GM23338 (cell line): Measurements from ENCODE around the gene KCNMA1.

Experiments used
- CREB1 ChIP-seq: fragments of 250-450 bp; sonication (Bioruptor Pico); IDR thresholded peaks from 2 replicates; pipeline ENCODE4 v1.5.0; 2020; ENCODE audit warnings: low read depth, mild to moderate bottlenecking, moderate library complexity
- EZH2 ChIP-seq: fragments of 200-600 bp; sonication (generic); IDR thresholded peaks from one replicate; pipeline ENCODE4 v1.8.0; 2017; ENCODE audit warnings: antibody characterized with exemption, mild to moderate bottlenecking, low read depth; ENCODE audit not compliant: unreplicated experiment
- EZH2phosphoT487 ChIP-seq: fragments of 200-600 bp; sonication (generic); IDR thresholded peaks from one replicate; pipeline ENCODE4 v1.8.1; 2018; ENCODE audit warnings: antibody characterized with exemption; ENCODE audit not compliant: unreplicated experiment
- JUNB ChIP-seq: IDR thresholded peaks from one replicate; pipeline ENCODE4 v1.6.1; 2016; ENCODE audit warnings: antibody characterized with exemption; ENCODE audit not compliant: unreplicated experiment
- NANOG ChIP-seq: IDR thresholded peaks from 2 replicates; pipeline ENCODE4 v1.6.1; 2016; ENCODE audit warnings: antibody characterized with exemption, borderline replicate concordance
- POLR2AphosphoS5 ChIP-seq: IDR thresholded peaks from 2 replicates; pipeline ENCODE4 v1.6.1; 2016; ENCODE audit warnings: antibody characterized with exemption, low read depth
- STAT1 ChIP-seq: IDR thresholded peaks from one replicate; pipeline ENCODE4 v1.6.1; 2016; ENCODE audit warnings: antibody characterized with exemption; ENCODE audit not compliant: unreplicated experiment
- ZNF114 ChIP-seq: fragments of 250-450 bp; sonication (Bioruptor Pico); IDR thresholded peaks from 2 replicates; pipeline ENCODE4 v1.5.0; 2020; ENCODE audit warnings: mild to moderate bottlenecking, moderate library complexity
- ZNF331 ChIP-seq: fragments of 250-450 bp; sonication (Bioruptor Pico); IDR thresholded peaks from 2 replicates; pipeline ENCODE4 v1.5.0; 2020; ENCODE audit warnings: low read depth, mild to moderate bottlenecking, moderate library complexity
- TF ChIP-seq, protein P1 (sequence below), 2 experiments: fragments of 200-600 bp in 1 of 2; sonication (generic) in 1 of 2; conservative IDR thresholded peaks; 2 replicates each; pipeline versions ENCODE4 v1.5.1 to v1.6.1; 2016 to 2017; ENCODE audit warnings: antibody characterized with exemption in 2 of 2, low read depth in 2 of 2, mild to moderate bottlenecking in 2 of 2, moderate library complexity in 1 of 2
- TF ChIP-seq, protein P2 (sequence below): IDR thresholded peaks from one replicate; pipeline ENCODE4 v1.6.1; 2018; ENCODE audit warnings: antibody characterized with exemption; ENCODE audit not compliant: unreplicated experiment
- TF ChIP-seq, protein P3 (sequence below): IDR thresholded peaks from 2 replicates; pipeline ENCODE4 v1.6.1; 2016; ENCODE audit warnings: antibody characterized with exemption

DNA sequence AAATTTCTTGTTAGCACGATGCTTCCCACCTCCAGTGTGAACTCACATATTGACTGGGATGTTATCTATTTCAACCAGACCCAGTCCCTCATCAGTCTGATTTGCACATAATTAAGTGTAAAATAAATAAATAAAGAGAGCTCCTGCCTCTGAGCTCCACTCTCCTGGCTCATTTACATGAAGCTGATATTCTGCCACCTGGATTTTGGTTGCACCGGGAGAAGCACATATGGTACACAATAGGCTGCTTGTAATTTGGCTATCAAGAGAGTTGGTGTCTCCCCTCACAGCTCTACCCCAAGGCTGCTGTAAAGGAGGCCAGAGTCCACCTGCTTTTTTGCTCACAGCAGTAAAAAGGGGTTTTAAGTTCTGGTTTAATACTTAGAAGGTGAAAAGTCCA lies 610.5 kb downstream of the KCNMA1 start:
- TF ChIP-seq, protein P1, sequence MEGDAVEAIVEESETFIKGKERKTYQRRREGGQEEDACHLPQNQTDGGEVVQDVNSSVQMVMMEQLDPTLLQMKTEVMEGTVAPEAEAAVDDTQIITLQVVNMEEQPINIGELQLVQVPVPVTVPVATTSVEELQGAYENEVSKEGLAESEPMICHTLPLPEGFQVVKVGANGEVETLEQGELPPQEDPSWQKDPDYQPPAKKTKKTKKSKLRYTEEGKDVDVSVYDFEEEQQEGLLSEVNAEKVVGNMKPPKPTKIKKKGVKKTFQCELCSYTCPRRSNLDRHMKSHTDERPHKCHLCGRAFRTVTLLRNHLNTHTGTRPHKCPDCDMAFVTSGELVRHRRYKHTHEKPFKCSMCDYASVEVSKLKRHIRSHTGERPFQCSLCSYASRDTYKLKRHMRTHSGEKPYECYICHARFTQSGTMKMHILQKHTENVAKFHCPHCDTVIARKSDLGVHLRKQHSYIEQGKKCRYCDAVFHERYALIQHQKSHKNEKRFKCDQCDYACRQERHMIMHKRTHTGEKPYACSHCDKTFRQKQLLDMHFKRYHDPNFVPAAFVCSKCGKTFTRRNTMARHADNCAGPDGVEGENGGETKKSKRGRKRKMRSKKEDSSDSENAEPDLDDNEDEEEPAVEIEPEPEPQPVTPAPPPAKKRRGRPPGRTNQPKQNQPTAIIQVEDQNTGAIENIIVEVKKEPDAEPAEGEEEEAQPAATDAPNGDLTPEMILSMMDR (conservative IDR thresholded peaks at IDR 0.05; ENCODE audit: low read depth in 2 of 2), result no peak
- TF ChIP-seq EZH2, result no peak
- TF ChIP-seq JUNB, result no peak
- TF ChIP-seq, protein P2, sequence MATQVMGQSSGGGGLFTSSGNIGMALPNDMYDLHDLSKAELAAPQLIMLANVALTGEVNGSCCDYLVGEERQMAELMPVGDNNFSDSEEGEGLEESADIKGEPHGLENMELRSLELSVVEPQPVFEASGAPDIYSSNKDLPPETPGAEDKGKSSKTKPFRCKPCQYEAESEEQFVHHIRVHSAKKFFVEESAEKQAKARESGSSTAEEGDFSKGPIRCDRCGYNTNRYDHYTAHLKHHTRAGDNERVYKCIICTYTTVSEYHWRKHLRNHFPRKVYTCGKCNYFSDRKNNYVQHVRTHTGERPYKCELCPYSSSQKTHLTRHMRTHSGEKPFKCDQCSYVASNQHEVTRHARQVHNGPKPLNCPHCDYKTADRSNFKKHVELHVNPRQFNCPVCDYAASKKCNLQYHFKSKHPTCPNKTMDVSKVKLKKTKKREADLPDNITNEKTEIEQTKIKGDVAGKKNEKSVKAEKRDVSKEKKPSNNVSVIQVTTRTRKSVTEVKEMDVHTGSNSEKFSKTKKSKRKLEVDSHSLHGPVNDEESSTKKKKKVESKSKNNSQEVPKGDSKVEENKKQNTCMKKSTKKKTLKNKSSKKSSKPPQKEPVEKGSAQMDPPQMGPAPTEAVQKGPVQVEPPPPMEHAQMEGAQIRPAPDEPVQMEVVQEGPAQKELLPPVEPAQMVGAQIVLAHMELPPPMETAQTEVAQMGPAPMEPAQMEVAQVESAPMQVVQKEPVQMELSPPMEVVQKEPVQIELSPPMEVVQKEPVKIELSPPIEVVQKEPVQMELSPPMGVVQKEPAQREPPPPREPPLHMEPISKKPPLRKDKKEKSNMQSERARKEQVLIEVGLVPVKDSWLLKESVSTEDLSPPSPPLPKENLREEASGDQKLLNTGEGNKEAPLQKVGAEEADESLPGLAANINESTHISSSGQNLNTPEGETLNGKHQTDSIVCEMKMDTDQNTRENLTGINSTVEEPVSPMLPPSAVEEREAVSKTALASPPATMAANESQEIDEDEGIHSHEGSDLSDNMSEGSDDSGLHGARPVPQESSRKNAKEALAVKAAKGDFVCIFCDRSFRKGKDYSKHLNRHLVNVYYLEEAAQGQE, result no peak
- TF ChIP-seq POLR2AphosphoS5, result no peak
- TF ChIP-seq ZNF114, result no peak
- no peak for TF ChIP-seq CREB1 (CRISPR knock-in tag)
- TF ChIP-seq, protein P3, sequence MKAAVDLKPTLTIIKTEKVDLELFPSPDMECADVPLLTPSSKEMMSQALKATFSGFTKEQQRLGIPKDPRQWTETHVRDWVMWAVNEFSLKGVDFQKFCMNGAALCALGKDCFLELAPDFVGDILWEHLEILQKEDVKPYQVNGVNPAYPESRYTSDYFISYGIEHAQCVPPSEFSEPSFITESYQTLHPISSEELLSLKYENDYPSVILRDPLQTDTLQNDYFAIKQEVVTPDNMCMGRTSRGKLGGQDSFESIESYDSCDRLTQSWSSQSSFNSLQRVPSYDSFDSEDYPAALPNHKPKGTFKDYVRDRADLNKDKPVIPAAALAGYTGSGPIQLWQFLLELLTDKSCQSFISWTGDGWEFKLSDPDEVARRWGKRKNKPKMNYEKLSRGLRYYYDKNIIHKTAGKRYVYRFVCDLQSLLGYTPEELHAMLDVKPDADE, result no peak
- no peak for TF ChIP-seq EZH2phosphoT487
- TF ChIP-seq STAT1, result no peak
- no peak for TF ChIP-seq ZNF331 (CRISPR knock-in tag)
- TF ChIP-seq NANOG, result no peak
